Muscle layer of duodenum (tissue), 2 donors: Measurements from ENCODE around the gene CTNNBIP1.
"Not testable (repeated sequence)": the region's sequence is repeated elsewhere in the genome, so short reads cannot be mapped to it uniquely, and the experiment has no call there.

Source experiments
- H3K27ac ChIP-seq: one replicate; pipeline ENCODE4 v1.7.0; 2013; ENCODE audit warnings: mild to moderate bottlenecking, low read length
- H3K27me3 ChIP-seq: one replicate; pipeline ENCODE4 v1.7.0; 2013; ENCODE audit warnings: low read depth, mild to moderate bottlenecking, control low read depth, low read length
- H3K36me3 ChIP-seq, 2 donors: one replicate each; pipeline ENCODE4 v1.7.0; 2013; ENCODE audit warnings: low read length in 2 of 2, control low read depth in 1 of 2, mild to moderate bottlenecking in 1 of 2; ENCODE audit not compliant: insufficient read depth in 2 of 2, control insufficient read depth in 1 of 2
- H3K4me1 ChIP-seq, 2 donors: one replicate each; pipeline ENCODE4 v1.7.0; 2013; ENCODE audit warnings: low read length in 2 of 2, mild to moderate bottlenecking in 2 of 2, control low read depth in 1 of 2, moderate library complexity in 1 of 2; ENCODE audit not compliant: insufficient read depth in 2 of 2, control insufficient read depth in 1 of 2
- H3K4me3 ChIP-seq, 2 donors: one replicate each; pipeline ENCODE4 v1.7.0; 2013; ENCODE audit warnings: low read length in 2 of 2, low read depth in 1 of 2, mild to moderate bottlenecking in 1 of 2
- H3K9me3 ChIP-seq, 2 donors: one replicate each; pipeline ENCODE4 v1.7.0; 2013; ENCODE audit warnings: low read length in 2 of 2, control low read depth in 1 of 2, mild to moderate bottlenecking in 1 of 2; ENCODE audit not compliant: control insufficient read depth in 1 of 2
- donor health status: healthy.

Gene CTNNBIP1

GRCh38 chr1:9910076-9910422 lies at the start of gene CTNNBIP1:
Gene CTNNBIP1, minus strand, starts transcription at chr1:9910269. Its CDS starts 38,205 bp downstream, at chr1:9872064.
- no peaks in the 10 kb centered on the region for H3K27me3 ChIP-seq

GRCh38 chr1:9957726-9958125 lies 47.7 kb upstream of the CTNNBIP1 start:
- Histone ChIP-seq H3K27me3 (no peaks in the 10 kb centered on the region), H3K4me1 (no peaks in the 10 kb centered on the region), H3K36me3 (no peaks in the 10 kb centered on the region), H3K4me3 (no peak overlapping the region), H3K9me3 (no peaks in the 10 kb centered on the region), H3K27ac (no peak overlapping the region)

More at GRCh38 chr1:9910076-9910422, at the start of gene CTNNBIP1:
- Histone ChIP-seq H3K4me3 (peak within 1 kb of the TSS; percentile 86), H3K27ac (peak within 1 kb of the TSS; percentile 97), H3K9me3 (no peaks in the 10 kb centered on the region), H3K4me1 (peaks cover 3 to 16% of the 10 kb centered on the region in 2 donors), H3K36me3 (no peaks in the 10 kb centered on the region)

GRCh38 chr1:9946315-9946714 lies 36.2 kb upstream of the CTNNBIP1 start:
- no peak overlapping the region for H3K27ac ChIP-seq
- H3K9me3 ChIP-seq: no peaks in the 10 kb centered on the region
- no peak overlapping the region for H3K4me3 ChIP-seq
- H3K4me1 ChIP-seq: peaks cover 4 to 27% of the 10 kb centered on the region in 2 donors
- no peaks in the 10 kb centered on the region for H3K27me3 ChIP-seq
- H3K36me3 ChIP-seq: peaks cover 0 to 16% of the 10 kb centered on the region in 2 donors

GRCh38 chr1:9942939-9943788 lies 33.1 kb upstream of the CTNNBIP1 start, which contains the start of the genes LZIC and NMNAT1:
Gene LZIC, minus strand, starts transcription at chr1:9943391. Its CDS starts 6,772 bp downstream, at chr1:9936619.
Gene NMNAT1, plus strand, starts transcription at chr1:9943475. Its CDS starts 28,599 bp downstream, at chr1:9972074.
- Histone ChIP-seq H3K4me3 (peak within 1 kb of the TSS; percentile 95 to 99), H3K36me3 (peaks cover 0 to 18% of the 10 kb centered on the region in 2 donors), H3K27ac (peak within 1 kb of the TSS; percentile 100), H3K4me1 (peaks cover 4 to 24% of the 10 kb centered on the region in 2 donors), H3K9me3 (no peaks in the 10 kb centered on the region), H3K27me3 (no peaks in the 10 kb centered on the region)

GRCh38 chr1:9942399-9942938 lies 32.4 kb upstream of the CTNNBIP1 start:
- H3K36me3 ChIP-seq: peaks cover 0 to 15% of the 10 kb centered on the region in 2 donors

GRCh38 chr1:9929431-9930385 lies 19.6 kb upstream of the CTNNBIP1 start:
- Histone ChIP-seq H3K27me3 (no peaks in the 10 kb centered on the region), H3K36me3 (peaks cover 20 to 31% of the 10 kb centered on the region in 2 donors), H3K27ac (no peak overlapping the region), H3K4me1 (no peaks in the 10 kb centered on the region), H3K9me3 (no peaks in the 10 kb centered on the region), H3K4me3 (no peak overlapping the region)

More at GRCh38 chr1:9942399-9942938, 32.4 kb upstream of the CTNNBIP1 start:
- Histone ChIP-seq H3K27me3 (no peaks in the 10 kb centered on the region), H3K4me1 (peaks cover 4 to 24% of the 10 kb centered on the region in 2 donors), H3K4me3 (peak overlapping the region; percentile 95 to 99), H3K9me3 (no peaks in the 10 kb centered on the region), H3K27ac (peak overlapping the region; percentile 100)

GRCh38 chr1:9927259-9927658 lies 17.2 kb upstream of the CTNNBIP1 start:
- no peaks in the 10 kb centered on the region for H3K27me3 ChIP-seq
- H3K4me3 ChIP-seq: no peak overlapping the region
- no peak overlapping the region for H3K27ac ChIP-seq
- H3K4me1 ChIP-seq: no peaks in the 10 kb centered on the region
- peaks cover 11 to 17% of the 10 kb centered on the region in 2 donors for H3K36me3 ChIP-seq
- H3K9me3 ChIP-seq: no peaks in the 10 kb centered on the region

GRCh38 chr1:9922342-9922741 lies 12.3 kb upstream of the CTNNBIP1 start:
- Histone ChIP-seq H3K9me3 (no peaks in the 10 kb centered on the region), H3K4me1 (no peaks in the 10 kb centered on the region), H3K4me3 (no peak overlapping the region), H3K36me3 (no peaks in the 10 kb centered on the region), H3K27ac (no peak overlapping the region), H3K27me3 (no peaks in the 10 kb centered on the region)

GRCh38 chr1:9920606-9921005 lies 10.5 kb upstream of the CTNNBIP1 start:
- no peaks in the 10 kb centered on the region for H3K4me1 ChIP-seq
- H3K36me3 ChIP-seq: no peaks in the 10 kb centered on the region
- H3K9me3 ChIP-seq: no peaks in the 10 kb centered on the region
- no peaks in the 10 kb centered on the region for H3K27me3 ChIP-seq
- H3K27ac ChIP-seq: no peak overlapping the region
- no peak overlapping the region for H3K4me3 ChIP-seq

- Histone ChIP-seq H3K27me3 (no peaks in the 10 kb centered on the region), H3K4me1 (no peaks in the 10 kb centered on the region), H3K36me3 (no peaks in the 10 kb centered on the region), H3K9me3 (no peaks in the 10 kb centered on the region), H3K4me3 (no peak overlapping the region), H3K27ac (no peak overlapping the region)
Observed at GRCh38 chr1:9917901-9918300, 7.8 kb upstream of the CTNNBIP1 start.

GRCh38 chr1:9917495-9917894 lies 7.4 kb upstream of the CTNNBIP1 start:
- not testable (repeated sequence) for H3K27me3 ChIP-seq, H3K4me1 ChIP-seq, H3K4me3 ChIP-seq, H3K27ac ChIP-seq, H3K36me3 ChIP-seq, H3K9me3 ChIP-seq
